HG03558 (cell line): ENCODE results near the gene GUCY1A1.

Experiments used
- ATAC-seq: cut with Tn5 transposase; IDR thresholded peaks from one replicate; pipeline ENCODE4 v1.9.1; 2021; ENCODE audit warnings: moderate number of reproducible peaks; ENCODE audit not compliant: unreplicated experiment; ENCODE audit errors: extremely low read depth

Gene GUCY1A1

DNA sequence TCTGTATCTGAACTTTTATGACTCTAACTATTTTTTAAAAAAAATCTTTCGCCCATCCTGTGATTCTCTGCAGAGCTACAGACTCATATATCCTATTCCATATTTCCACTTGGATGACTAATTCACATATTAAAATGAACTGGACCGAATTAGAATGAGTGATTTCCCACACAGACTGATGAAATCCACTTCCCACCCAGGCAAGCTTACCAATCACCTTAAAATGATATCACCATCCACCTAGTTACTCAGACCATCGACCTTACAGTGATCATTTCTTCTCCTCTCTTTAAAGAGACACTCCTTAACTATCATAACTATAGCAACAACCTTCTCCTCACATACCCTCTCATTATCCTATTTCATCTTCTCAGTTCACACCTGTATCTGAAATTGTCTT is 58.1 kb downstream of the GUCY1A1 start:
- no peak for ATAC-seq

DNA sequence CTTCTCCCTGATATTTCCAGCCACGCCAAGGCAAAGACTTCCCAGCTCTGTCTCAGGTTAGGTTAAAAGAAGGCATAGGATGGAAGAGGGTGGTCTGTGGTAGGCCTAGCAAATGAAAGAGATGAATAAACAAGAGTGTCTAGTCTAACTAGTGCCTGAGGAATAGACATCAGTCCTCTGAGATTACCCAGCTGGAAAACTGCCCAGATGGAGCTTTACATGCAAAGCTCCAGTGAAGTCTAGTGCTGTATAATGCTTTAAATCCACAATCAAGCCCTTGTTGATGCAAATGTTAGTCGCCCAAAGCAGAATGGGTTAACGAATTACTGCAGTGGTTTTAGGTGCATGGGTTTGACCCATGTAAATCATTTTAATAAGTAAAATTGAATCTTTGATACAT is 67.4 kb downstream of the GUCY1A1 start:
- no peak for ATAC-seq

DNA sequence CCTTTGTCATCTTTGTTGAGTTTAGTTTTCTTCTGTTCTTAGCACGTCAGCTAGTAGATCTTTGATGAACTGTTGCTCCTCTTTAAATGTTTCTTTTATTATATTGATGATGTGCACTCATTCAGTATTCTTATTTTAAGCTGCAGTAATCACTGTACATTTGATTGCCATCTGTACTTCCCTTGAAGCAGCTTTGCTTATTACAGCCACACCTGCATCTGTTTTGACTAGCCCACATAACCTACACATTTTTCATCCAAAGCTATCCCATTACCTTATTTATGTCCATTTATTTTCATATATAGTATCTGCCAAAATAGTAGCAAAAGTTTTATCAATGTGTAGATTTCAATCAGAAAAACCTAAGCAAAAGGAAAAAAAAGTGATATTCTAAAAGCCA is 68.3 kb downstream of the GUCY1A1 start:
- no peak for ATAC-seq

DNA sequence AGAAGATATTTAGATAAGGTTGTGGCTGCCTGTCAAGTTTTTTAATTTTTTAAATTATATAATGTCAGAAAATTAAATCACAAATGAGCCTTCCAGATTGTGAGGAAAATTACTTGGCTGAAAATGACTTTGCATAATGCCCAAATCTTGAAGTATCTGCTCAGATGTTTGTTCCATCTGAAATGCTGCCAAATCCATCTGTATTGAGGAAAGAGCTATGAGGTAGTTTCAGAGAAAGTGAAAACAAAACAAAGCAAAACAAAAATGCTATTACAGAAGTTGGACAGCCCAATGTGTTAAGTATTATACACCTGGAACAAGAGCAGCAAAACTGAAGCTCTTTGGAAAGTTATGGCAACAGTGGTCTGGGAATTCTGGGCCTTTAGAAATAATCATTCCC is 68.8 kb downstream of the GUCY1A1 start:
- ATAC-seq = no peak

GRCh38 chr4:155738548-155738947 is 71.9 kb downstream of the GUCY1A1 start:
- ATAC-seq = no peak

DNA sequence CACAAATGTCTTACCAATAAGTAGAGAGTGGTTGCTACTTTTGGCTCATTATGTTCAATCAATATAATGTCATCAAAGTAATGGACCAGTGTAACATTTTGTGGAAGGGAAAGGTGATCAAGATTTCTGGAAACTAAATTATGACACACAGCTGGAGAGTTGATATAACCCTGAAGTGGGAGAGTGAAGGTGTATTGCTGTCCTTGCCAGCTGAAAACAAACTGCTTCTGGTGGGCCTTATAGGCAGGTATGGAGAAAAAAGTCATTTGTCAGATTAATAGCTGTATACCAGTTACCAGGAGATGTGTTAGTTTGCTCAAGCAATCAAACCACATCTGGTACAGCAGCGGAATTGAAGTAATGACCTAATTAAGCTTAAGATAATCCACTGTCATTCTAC is 74.9 kb downstream of the GUCY1A1 start:
- ATAC-seq = no peak

- ATAC-seq = no peak
Measured at GRCh38 chr4:155742310-155743015, 75.8 kb downstream of the GUCY1A1 start.

- ATAC-seq = no peak
Measured at GRCh38 chr4:155745984-155746383, 79.3 kb downstream of the GUCY1A1 start.

GRCh38 chr4:155748039-155748438 is 81.4 kb downstream of the GUCY1A1 start:
- ATAC-seq = no peak

GRCh38 chr4:155749041-155749440 is 82.4 kb downstream of the GUCY1A1 start:
- no peak for ATAC-seq

DNA sequence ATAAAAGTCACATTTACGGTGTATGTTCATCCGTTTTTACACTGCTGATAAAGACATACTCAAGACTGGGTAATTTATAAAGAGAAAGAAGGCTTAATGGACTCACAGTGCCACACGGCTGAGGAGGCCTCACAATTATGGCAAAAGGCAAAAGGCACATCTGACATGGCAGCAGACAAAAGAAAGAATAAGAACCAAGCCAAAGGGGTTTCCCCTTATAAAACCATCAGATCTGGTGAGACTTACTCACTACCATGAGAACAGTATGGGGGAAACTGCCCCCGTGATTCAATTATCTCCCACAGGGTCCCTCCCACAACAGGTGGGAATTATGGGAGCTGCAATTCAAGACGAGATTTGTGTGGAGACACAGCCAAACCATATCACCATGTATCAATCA is 84.9 kb downstream of the GUCY1A1 start:
- ATAC-seq = no peak

DNA sequence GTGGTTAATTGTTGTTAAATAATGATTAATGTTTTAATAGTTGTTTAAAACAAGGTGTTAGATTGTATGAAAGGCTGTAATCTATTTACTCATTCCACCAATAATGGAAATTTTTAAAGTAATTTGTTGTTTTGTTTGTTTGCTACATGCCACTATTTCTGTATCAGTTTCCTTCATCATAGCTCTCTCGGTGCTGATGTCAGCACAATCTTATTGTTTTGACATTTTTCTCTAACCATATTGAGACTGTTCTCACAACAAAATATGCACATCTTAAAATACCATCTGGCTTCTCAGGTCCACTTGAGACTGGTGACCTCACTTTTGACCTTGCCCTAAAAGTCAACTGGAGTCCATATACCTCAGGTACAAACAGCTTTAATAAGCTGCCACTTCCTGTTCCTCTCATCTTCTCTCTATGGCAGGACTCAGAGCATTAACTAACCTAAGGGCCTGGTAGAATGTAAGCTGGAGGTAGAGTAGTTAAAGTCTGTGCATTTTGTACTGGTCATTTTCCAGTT is 91.2 kb downstream of the GUCY1A1 start:
- ATAC-seq = no peak

DNA sequence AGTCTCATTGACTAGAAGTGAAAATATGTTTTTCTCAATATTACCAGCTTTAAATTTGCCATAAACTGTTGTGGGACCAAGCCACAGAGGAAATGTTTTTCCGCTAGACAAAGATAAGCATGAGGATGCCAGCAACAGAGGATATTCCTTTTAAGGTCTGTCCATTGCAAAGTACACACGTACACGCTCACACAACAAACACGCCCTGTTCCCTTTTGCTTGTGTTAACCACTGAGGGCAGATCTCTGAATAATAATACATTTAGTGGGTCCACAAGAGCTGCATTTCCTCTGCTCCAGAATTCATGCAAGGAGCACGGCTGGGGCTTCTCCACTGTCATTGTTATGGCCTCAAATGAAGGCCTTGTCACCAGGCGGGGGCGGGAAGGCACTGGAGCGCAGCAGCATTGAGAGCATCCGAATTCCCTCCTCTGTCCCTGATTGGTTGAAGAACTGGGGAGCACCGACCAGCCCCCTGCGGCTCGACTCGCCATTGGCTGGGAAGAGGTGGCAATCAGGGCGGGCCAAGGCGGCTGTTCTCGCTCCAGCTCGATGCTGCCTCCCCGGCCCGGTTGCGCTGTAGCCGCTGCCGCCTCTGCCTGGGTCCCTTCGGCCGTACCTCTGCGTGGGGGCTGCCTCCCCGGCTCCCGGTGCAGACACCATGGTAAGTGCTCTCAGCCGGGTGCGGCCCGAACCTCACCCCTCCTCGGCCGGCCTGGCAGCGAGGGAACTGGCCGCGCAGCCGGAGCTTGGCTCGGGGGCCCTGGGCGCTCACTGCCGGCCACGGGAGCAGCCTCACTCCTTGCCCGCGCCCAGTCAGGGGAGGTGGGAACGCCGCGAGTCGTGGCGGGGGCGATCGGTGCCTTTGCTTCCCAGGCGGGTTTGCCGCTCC is 92.1 kb downstream of the GUCY1A1 start, which contains the start of gene GUCY1B1:
TSS of gene GUCY1B1 (plus strand) at position 541 of the 891 bp plus-strand sequence. CDS start at position 661, 120 bp downstream.
- peak; percentile 89 for ATAC-seq

- ATAC-seq = no peak
Measured at GRCh38 chr4:155759372-155760252, 93.0 kb downstream of the GUCY1A1 start.

DNA sequence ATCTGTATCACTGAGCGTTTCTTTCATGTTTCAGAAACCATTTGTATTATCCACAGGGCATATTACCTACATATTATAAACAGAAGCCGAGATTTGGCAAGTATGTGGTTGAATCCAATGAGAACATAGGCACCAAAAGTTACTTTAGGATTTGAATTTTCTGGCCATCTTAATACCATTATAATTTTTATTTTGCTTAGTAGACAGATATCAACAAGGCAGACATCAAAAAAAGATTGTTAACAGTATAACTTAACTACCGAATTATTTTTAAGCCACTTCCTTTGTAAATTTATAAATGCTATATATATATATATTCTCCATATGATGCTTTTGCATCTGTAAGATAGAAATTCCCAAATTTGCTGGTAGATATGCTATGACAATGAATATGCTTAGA is 94.4 kb downstream of the GUCY1A1 start:
- ATAC-seq = no peak

DNA sequence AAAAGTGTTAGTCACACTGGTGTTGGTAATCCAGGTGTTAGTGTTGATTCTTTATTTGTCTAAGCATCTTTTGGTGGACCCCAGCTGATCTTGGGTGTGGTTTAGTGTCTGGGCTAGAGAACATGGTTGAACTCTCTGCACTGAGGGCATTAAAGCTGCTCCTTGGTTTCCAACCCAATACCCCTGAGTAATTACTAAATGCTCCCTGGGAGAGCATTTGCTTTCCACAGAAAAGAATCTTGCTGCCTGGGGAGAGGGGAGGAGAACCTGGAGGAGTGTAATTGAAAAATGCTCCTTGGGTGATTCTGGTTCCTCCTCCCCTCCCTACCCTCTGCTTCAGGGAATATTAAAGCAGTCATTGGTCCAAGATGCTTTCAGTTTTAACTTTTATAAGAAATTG is 95.3 kb downstream of the GUCY1A1 start:
- no peak for ATAC-seq

DNA sequence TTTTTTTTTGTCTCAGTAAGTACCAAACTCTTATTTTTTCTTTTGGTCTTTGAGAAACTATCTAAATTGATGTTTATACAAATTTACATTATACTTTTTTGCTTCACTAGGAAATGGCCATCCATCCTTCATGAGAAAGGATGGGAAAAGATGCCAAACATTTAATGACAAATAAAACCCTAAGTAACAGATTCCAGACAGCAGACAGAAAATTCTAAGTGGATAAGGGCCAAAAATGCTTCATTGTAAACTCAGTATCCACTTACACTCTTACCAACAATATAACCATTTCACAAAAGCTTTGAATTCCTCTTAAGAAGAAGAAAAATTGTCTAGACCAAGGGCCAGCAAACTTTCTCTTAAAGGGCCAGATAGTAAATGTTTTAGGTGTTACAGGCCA is 95.7 kb downstream of the GUCY1A1 start:
- ATAC-seq = no peak

DNA sequence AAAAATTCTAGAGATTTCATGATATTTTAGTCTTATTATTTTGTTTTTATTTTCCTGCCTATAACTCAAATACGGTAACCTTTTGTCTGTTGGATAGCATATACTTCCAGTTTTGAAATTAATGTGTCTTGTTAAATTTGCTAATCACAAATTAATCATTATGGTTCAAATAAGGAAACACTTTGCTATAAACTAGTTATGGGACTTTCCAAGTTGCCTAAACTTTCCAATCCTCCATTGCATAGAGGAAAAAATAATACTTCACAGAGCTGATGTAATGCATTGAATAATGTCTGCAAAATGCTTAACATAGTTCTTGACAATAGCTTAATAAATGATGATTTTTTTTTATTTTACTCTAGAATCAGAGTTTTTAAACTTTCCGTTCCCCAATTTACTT is 96.9 kb downstream of the GUCY1A1 start:
- ATAC-seq = no peak

- ATAC-seq = no peak
Measured at GRCh38 chr4:155765149-155765548, 98.5 kb downstream of the GUCY1A1 start.

DNA sequence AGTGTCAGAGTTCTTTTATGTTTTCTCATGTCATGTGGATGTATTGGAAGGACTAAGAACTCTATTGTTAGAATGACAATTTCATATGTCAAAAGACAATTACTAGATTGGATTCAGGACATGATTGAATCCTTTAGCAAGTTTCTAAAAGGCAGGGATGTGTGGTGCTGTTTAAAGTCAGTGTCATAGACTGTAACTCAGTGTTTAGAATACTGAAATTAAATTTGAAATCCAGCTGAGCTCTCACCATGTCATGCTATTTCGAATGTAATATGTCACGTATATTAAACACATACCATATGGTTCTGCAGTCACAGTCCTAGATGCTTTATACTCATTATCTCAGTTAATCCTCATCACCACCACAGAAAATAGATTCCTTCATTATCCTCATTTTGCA is 100.0 kb downstream of the GUCY1A1 start:
- ATAC-seq = no peak
